Fibroblast of gingiva (primary cell): ENCODE data around the gene CDK14.

Source experiments
- DNase-seq: peaks from one replicate; pipeline ENCODE4 v3.0.0-alpha.2; 2011; ENCODE audit warnings: low read depth

CDK14 gene

DNA sequence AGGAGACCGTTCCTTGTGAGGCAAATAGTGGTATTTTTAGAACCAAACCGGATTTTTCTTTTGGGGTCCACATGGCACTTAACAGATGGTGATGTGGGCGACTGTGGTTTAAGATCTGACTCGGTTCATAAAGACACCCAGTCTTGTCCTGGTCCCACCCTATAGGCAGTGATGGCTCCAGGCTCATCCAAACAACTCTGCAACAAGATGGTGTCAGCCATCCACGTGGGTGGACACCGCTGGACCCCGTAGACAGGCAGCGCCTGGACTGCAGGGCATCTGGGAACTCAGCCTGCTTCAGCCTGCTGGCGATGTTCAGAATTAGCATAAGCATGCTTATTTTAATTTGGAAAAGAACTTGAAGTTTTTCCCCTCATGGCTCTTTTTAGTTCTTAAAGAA, 409.7 kb downstream of the CDK14 start:
- no peak for DNase-seq

DNA sequence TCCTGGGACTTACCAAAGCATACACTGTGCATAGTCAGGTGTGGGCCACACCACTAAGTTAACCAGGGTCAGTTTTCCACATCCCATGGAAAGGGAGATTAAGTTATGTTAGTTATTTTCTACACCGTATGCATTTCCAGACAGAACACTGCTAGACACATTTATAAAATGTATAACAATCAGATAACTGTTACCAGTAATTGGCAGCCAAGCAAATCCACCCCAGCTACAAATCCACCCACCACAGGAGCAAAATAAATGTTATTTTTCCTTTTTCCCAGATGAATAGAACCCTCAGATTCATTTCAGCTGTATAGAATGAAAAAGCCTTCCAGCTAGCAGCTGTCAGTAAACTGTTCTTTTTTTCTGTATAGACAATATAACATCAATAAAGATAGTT, 411.2 kb downstream of the CDK14 start:
- no peak for DNase-seq

DNA sequence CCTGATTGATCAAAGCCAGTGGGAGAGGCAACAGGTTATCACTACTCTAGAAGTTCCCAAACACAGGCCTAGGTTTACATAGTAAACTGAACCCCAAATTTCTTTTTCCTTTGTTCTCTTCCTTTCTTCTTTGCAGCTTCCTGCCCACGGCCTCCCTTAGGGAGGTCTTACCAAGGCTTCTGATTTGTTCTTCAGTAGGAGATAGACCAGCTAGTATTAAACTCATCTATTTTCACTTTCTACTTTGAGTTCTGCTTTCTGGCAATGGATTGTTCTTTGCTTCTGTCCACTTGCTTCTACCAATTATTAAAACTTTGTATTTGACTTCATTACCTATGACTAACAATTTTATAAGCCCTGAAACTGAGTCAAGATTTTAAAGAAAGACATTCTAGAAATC, 417.0 kb downstream of the CDK14 start:
- no peak for DNase-seq

DNA sequence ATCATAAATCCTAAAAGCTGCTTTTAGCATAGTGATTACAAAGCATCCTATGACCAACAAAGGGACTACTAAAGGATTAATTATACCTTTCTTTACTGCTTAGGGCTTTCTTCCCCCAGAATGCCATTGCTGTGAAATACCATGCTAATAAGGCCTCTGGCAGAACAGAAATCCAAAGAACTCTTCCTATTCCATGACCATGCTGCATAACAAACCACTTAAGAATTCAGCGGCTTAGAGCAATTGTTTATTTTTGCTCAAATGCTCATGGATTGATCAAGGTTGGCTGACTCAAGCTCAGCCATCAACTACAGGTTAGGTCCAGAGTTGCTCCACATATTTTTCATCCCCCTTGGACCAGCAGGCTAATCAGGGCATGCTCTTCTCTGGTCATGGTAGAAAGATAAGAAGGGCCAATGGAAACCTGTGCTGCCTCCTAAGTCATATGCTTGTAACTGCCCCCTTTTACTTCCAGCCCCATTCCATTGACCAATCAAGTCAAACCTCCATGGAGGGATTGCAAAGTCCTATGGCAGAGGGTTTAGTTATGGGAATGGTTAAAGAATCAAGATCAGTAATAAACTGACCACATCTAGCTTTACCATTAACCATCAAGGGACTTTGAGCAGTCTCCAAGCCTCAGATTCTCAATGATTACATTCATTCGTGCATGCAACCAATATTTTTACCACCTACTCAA, 423.7 kb downstream of the CDK14 start:
- no peak for DNase-seq

DNA sequence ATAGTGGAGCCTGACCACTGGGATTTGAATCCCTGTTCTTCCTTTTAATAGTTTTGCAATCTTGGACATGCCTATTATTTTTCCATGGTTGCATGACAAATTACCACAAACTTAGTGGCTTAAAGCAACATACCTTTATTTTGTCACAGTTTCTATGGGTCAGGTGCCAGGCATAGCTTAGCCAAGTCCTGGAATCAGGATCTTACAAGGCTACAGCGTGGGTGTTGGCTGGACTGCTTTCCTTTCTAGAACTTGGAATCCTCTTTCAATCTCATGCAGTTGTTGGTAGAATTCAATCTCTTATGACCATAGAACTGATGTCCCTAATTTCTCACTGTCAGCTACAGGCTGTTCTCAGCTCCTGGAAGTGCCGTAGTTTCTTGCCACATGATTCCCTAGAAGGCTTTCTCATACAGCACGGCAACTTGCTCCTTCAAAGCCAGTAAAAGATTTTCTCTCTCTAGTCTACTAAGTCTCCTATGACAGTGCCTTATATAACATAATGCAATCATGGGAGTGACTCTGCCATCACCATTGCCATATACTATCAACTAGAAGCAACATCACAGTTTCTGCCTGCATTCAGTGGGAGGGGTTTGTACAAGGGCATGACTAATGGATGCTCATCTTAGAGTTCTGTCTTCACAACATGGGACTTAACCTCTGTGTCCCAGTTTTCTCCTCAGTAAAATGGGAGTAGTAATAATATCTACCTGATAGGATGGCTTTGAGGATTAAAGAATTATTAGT, 424.7 kb downstream of the CDK14 start:
- DNase-seq: no peak

DNA sequence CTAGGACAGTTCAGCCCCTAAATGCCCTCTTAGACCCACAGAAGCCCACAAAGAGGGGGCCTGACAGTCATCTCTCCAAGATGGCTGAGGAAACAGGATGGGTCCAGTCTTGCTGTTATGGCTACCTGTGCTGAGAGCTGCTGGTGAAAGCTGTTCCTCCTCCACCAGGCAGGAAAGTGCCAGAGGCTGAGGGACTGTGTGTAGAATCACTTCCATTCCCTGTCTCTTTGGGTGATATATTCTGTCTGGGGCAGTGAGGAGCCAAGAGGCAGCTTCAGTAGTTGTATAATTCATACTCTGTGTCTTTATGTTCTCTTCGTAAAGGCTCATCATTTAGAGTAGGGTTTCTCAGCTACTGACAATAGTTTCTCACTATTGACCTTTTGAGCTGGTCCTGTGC, 425.8 kb downstream of the CDK14 start:
- no peak for DNase-seq

DNA sequence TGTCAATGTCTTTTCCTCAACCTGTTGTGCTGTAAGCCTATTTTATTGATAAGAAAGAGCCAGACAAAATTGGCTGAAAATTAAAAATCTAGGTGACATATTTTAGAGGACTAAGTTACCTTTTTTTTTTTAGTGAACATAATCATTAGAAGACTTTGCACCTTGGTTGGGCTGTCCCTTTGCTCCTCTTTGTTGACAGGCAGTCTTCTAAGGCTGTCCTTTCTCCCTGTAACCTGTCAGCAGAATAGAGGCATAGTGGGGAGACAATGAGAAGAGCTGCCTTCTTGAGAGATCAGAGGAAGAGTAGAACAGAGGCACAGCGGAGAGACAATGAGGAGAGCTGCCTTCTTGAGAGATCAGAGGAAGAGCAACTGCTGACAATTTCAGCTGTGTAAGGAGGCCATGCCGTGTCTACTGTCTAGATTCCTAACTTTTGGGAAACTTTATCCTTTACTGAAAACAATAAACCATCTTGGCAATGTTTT, 429.8 kb downstream of the CDK14 start:
- DNase-seq: no peak

DNA sequence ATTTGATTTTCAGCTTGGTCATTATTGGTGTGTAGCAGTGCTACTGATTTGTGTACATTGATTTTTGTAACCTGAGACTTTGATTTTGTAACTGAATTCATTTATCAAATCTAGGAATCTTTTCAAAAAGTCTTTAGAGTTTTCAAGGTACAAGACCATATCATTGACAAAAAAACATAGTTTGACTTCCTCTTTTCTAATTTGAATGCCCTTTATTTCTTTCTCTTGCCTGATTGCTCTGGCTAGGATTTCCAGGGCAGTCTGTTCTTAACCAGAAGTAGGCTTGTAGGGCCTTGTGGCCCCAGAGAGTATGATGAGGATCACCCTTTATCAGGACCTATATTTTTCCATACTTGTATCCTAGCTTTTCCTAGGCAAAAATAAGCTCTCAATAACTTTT, 433.6 kb downstream of the CDK14 start:
- DNase-seq: no peak

DNA sequence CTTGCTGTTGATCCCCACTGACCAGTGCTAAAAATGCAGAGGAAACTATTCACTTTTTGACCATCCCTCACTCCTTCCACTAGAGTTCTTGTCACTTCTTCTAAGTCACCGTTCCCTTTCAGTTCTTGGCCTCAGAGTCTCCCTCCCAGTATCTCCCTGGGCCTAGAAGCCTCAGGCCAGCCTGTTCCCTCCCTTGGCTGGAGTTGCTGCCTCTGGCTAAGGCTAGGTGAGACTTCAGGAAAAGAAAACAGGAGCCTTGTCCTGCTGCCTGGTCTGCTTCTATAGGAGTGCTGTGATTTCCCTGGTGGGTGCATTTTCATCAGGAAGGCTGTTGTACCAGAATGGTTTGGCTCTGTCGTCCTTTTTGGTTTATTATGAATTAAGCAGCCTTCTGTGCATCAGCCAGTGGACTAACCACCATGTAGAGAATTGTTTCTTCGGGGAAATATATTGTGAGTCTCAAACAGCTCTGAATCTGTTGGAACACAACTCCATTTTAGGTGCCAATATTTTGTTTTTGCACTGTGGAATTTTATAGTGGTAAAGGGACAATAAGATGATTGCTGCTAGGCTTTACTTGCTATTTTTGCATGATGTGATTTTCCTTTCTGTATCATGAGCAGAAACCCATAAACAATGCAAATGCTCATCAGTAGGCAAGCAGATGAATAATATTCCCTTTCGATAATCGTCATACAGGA, 434.7 kb downstream of the CDK14 start:
- no peak for DNase-seq

DNA sequence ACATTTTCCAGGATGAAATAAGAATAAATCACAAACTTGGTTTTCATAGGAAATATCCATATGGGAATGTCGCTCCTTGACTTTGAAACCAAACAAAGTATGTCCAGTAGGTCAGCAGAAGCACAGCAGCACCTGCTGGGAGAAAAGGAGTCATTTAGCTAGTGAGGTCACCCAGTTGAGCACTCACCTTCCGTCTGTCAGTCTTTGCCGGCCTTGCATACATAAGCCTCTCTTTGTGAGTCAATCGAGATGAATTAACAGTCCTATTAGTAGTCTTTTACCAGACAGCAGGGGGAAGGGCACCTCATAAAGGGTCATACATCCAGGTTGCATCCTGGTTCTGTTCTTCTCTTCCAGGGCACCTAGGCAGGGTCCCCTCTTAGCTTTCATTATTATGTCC, 435.6 kb downstream of the CDK14 start:
- DNase-seq: no peak

DNA sequence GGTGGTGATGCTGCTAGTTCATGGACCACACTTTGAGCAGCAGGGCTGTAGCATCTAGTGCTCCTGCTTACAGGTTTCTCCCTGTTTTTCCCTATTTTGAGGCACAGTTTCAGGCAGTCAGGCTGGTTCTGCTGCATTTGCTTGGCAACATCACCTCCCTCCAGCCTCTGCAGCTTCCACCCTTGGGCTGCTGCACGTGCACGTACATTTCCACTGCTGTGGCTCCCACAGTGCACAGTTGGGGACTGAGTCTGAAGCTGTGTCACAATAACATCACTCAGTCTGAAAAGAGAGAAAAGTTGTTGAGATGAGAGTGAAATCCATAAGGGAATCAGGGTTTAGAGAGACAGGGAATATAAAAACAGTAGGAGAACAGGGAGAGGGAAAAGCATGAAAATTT, 437.5 kb downstream of the CDK14 start:
- no peak for DNase-seq

DNA sequence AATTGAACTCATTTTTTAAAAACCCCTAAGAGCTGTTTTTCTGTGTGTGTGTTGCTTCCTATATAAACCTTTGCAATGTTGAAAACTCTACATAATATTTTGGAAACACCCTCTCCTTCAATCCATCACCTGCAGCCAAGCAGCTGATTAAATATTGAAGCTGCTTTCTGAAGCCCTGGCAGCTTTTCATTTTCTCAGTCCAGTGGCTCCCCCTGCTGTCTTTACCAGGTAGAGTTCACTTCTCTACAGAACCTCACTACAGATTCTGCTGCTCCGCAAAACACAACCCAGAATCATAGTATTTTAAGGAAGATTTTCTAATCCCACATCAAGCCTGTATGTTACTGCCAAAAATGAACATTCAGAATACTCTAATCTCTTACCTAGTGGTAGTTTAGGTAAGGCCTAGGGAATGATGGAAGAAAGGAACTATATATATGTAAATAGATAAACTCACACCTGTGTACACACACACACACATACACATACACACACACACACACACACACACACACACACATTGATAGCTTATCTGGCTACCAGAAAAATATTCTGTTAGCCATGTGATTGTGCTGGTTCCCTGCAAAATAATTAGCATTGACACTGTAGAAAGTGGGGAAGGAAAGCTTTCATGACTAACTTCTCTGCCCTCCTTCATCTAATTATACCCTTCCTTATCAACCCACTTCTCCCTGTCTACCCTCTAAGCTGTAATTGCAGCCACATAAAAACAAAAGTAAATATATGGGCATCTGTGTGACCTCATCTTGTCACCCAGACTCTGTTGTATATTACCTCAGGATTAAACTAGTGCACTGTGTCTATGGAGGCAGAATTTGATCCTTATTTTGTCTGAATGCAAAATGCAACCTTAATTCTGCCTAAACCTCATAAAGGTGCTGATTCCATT, 438.6 kb downstream of the CDK14 start:
- peak; percentile 44 for DNase-seq

DNA sequence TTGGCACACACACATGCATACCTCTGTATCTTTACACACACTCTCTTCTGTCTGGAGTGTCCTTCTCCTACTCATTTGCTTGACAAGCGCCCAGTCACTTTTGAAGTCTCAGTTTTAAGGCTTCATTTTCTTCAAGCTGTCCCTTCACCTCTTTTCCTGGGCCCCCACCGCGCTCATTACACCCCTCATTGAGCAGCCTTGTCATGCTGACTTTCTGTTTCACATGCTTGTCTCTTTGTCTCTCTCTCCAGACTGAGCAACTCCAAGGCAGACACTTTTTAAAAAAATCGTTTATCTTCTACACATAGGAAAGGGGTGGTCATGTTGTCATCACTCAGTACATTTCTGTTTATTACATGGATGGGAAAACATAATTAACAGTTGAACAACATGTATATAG, 442.9 kb downstream of the CDK14 start:
- DNase-seq: no peak

DNA sequence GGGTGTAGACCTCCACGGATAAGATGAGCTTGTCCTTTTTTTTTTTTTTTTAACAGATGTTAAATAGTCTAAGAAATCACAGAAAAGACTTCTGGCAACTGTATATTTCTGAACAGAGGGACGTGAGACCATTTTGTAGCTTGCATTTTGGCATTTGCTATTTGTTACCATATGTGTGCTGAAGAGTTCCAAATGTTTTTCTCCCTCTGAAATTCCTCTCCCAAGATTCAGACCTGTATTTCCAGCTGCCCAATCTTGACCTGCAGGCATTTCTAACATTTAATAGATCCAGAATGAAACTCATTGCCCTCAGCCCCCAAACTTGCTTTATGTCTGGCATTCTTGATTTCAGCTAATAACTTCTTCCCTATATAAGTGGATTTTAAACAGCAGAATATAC, 445.0 kb downstream of the CDK14 start:
- no peak for DNase-seq

DNA sequence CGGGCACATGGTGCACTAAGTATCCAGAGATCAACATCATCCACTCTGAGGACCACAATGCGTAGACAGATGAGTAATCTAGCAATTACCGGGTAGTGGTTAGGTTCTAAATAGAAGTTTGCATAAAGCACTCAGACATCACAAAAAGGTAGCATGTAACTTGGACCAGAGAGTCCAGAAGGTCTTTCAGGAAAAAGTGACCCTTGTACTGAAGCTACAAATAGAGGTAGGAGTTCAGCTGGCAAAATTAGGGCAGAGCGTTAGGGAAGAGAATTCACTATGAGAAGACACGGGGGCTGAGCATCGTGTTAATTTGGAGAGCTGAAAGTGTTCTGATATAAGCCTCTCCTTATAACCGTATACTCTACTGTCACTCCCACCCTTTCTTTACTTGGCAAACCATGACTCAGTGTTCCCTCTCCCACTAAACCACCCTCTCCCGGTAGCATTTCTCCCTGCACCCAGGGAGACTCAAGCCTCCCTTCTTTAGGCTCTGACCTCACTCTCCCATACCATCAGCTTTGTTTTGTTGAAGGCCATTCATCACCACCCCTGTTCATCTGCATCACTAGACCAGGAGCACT, 445.9 kb downstream of the CDK14 start:
- no peak for DNase-seq

DNA sequence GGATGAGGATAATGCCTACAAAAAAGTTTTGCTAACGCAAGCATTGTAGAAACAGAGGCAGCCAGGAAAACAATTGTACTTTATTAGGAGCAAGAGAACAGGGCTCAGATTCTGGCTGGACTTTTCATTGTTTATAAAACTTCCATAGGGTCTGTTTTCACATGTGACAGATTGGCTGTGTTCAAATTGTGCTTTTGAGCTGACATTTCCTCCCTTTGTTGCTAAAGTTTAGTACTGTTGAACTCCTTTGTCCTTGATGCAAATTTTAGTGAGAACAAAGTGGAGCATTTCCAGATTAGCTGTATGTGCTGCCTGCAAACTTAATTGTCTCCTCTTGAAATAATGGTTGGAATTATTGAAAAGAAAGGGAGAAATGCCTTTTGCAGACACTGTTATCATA, 447.1 kb downstream of the CDK14 start:
- DNase-seq: no peak

DNA sequence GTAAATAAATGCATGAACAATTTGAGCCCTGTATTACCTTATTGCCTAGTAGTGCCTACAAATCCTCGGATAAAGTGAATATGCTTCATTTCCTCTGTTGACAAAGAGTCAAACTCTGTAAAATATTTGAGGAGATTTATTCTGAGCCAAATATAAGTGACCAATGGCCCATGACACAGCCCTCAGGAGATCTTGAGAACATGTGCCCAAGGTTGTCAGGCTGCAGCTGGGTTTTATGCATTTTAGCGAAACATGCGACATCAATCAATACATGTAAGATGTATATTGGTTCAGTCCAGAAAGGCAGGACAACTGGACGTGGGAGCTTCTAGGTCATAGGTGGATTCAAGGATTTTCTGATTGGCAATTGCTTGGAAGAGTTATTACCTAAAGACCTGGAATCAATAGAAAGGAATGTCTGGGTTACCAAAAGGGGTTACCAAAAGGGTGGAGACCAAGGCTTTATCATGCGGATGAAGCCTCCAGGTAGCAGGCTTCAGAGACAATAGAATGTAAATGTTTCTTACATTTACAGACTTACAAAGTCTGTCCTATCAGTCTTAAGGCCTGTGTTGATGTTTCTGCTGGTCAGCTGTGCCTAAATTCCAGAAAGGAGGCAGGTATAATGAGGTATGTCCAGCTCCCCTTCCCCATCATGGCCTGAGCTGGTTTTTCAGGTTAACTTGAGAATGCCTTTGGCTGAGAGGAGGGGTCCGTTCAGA, 448.0 kb downstream of the CDK14 start:
- no peak for DNase-seq

DNA sequence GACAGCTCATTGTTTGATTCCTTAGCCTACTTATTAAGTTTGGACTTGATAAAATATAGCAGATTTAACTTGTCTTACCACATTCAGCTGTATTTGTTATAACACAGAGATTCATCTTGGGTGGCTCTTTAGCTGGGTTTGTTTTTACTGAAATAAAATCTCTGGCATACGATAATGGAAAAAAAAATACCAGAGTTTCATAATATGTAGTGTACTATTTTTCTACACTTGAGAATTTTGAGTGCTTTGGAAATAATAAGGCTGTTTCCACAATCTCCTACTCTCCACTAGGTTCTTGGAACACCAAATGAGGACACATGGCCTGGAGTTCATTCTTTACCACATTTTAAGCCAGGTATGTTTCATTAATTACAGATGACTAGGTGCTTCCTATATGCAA, 449.5 kb downstream of the CDK14 start:
- peak; percentile 65 for DNase-seq

DNA sequence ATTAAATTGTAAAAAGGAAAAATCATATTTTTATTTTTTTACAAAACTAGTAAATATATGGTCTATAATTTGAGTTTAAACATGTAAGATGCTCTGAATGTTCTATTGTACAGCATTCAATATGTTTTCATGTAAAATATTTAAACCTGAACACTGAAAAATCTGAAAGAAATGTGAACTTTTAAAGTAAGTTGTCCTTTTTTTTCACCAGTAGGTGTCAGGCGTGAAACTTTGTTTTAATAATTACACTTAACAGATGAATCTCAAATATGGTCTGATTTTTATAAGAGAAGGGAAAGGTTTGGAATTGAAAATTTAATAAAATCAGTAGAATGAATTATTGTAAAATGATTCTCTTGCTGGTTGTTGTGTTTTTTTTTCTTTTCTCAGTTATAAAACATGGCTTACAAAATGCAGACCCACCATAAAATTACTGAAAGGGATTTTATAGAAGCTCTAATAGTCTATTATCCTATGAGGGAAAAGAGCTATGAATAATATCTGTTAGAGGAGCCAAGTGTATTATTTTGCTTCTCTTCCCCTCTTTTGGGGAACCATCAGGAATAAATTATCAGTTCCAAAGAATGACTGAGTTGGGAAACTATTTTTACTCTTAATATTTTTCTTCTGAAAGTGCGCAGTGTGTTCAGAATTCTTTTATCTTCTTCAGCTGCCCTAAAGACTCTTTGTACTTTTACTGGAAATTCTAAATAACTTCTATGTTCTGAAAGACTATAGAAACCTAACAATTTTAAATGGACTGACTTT, 450.4 kb downstream of the CDK14 start:
- peak; percentile 23 for DNase-seq

DNA sequence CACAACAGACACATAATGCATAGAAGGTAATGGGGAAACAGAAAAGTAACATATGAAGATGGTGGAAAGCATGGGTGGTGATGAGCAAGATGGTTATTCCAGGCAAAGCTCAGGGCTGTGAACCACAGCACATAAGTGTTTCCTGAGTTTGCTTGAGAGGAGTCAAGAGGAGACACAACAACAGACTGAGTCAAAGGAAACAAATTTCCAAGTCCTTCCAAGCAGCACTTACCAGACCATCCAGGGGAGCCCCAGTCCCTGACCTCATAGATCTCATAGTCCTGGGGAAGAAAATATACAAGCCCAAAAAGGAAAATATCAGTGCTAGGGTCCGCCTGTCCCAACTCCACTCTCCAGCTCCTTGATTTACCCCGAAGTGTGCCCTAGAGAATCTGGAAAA, 451.5 kb downstream of the CDK14 start:
- no peak for DNase-seq
